ENCODE results near the gene SAMM50.

DNA sequence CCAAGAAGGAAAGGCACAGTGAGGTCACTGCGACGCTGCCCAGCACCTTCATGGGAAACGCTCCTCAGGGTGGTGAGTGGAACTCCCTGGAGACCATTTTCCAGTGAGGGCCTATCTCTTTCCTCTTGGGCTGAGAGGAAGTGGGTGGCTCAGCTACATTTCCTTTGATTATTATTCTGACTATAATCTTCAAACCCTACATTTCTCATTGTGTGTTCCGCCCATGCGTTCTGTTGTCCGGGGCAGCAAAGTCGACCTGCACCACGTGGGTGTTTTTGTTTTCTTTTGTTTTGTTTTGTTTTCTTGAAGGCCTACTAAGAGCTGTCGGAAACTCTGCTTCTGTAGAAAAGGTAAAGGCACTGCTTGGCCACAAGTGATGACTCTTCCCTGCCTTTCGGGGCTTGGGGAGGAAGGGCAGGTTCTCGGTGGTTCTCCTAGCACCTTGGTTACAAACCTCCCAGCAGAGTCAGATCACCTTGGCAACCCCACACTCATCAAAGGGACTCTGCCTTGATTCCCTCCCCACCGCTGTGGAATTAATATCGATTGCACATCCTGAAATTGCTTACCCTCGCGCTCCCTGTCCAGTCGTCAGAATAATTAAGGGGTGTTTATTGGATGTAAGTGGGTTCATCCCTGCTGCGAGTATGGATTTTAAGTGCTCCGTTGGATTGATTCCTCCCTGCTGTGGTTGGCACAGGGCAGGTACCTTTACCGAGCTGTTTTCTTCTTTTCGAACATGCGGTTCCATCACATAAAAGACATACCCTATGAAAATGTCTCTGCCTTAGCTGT lies 76.1 kb downstream of the SAMM50 start:
- TF ChIP-seq, protein P1, sequence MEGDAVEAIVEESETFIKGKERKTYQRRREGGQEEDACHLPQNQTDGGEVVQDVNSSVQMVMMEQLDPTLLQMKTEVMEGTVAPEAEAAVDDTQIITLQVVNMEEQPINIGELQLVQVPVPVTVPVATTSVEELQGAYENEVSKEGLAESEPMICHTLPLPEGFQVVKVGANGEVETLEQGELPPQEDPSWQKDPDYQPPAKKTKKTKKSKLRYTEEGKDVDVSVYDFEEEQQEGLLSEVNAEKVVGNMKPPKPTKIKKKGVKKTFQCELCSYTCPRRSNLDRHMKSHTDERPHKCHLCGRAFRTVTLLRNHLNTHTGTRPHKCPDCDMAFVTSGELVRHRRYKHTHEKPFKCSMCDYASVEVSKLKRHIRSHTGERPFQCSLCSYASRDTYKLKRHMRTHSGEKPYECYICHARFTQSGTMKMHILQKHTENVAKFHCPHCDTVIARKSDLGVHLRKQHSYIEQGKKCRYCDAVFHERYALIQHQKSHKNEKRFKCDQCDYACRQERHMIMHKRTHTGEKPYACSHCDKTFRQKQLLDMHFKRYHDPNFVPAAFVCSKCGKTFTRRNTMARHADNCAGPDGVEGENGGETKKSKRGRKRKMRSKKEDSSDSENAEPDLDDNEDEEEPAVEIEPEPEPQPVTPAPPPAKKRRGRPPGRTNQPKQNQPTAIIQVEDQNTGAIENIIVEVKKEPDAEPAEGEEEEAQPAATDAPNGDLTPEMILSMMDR (conservative IDR thresholded peaks at IDR 0.05; ENCODE audit: low read depth, low read length): no peak
- no peak for TF ChIP-seq EZH2 (IDR thresholded peaks at IDR 0.05; ENCODE audit: borderline replicate concordance, low read depth, low read length, poor library complexity, severe bottlenecking)
